OCI-LY7 (cell line): ENCODE results near the gene HSD11B1.

Source experiments
- EZH2phosphoT487 ChIP-seq: fragments of 200-600 bp; sonication (generic); IDR thresholded peaks from 2 replicates; pipeline ENCODE4 v1.6.1; 2018; ENCODE audit warnings: low read depth, borderline replicate concordance, mild to moderate bottlenecking, mixed run types, antibody characterized with exemption, low read length, moderate library complexity, mixed read lengths
- TF ChIP-seq, protein P1 (sequence below): fragments of 200-600 bp; sonication (generic); conservative IDR thresholded peaks from 2 replicates; pipeline ENCODE4 v1.5.1; 2014; ENCODE audit warnings: mild to moderate bottlenecking, antibody characterized with exemption, low read length, moderate library complexity, mixed read lengths

DNA sequence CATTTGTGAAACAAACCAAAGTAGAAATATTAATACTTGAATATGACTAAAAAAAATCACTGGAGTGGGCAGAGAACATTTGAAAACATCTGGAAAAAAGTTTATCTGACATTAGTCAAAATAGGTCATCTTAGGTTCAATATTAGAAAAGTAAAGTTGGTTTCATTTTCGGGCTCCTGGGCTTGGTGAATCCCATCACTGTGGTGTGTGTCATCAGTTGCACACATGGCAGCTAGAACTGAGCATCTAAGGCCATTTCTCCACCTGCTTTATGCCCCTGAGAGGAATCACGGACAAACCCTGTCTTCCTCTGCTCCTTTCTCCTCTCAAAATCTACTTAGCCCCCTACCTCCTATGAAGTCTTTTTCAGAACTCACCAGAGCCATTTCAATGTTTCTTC lies 5.4 kb downstream of the HSD11B1 start:
- no peak for TF ChIP-seq EZH2phosphoT487
- TF ChIP-seq, protein P1, sequence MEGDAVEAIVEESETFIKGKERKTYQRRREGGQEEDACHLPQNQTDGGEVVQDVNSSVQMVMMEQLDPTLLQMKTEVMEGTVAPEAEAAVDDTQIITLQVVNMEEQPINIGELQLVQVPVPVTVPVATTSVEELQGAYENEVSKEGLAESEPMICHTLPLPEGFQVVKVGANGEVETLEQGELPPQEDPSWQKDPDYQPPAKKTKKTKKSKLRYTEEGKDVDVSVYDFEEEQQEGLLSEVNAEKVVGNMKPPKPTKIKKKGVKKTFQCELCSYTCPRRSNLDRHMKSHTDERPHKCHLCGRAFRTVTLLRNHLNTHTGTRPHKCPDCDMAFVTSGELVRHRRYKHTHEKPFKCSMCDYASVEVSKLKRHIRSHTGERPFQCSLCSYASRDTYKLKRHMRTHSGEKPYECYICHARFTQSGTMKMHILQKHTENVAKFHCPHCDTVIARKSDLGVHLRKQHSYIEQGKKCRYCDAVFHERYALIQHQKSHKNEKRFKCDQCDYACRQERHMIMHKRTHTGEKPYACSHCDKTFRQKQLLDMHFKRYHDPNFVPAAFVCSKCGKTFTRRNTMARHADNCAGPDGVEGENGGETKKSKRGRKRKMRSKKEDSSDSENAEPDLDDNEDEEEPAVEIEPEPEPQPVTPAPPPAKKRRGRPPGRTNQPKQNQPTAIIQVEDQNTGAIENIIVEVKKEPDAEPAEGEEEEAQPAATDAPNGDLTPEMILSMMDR, result no peak
